HG02884 (cell line): ENCODE data around the gene ODR4.
"Not testable (repeated sequence)": the region's sequence is repeated elsewhere in the genome, so short reads cannot be mapped to it uniquely, and the experiment has no call there.

Experiments used
- ATAC-seq: cut with Tn5 transposase; IDR thresholded peaks from one replicate; pipeline ENCODE4 v1.9.1; 2021; ENCODE audit warnings: mild to moderate bottlenecking, moderate library complexity; ENCODE audit not compliant: unreplicated experiment

Gene ODR4

GRCh38 chr1:186375152-186375928 is at the start of gene ODR4, which contains the start of gene TPR:
ODR4 (plus strand) TSS chr1:186375838; CDS start chr1:186379786, 3,948 bp downstream.
TPR (minus strand) TSS chr1:186375253; CDS start chr1:186375028, 225 bp downstream.
- ATAC-seq: peak; percentile 82

GRCh38 chr1:186326009-186326408 is 49.6 kb upstream of the ODR4 start:
- no peak for ATAC-seq

GRCh38 chr1:186327331-186327730 is 48.3 kb upstream of the ODR4 start:
- no peak for ATAC-seq

GRCh38 chr1:186330758-186331157 is 44.9 kb upstream of the ODR4 start:
- no peak for ATAC-seq

GRCh38 chr1:186337554-186337953 is 38.1 kb upstream of the ODR4 start:
- no peak for ATAC-seq

- no peak for ATAC-seq
Measured at GRCh38 chr1:186340772-186341171, 34.9 kb upstream of the ODR4 start.

GRCh38 chr1:186347837-186348691 is 27.6 kb upstream of the ODR4 start:
- not testable (repeated sequence) for ATAC-seq

- peak; percentile 26 for ATAC-seq
Measured at GRCh38 chr1:186374303-186375151, 1.1 kb upstream of the ODR4 start.

- no peak for ATAC-seq
Measured at GRCh38 chr1:186375929-186376319, 286 bp downstream of the ODR4 start.

- ATAC-seq: no peak
Measured at GRCh38 chr1:186386725-186387383, 11.2 kb downstream of the ODR4 start.

- ATAC-seq: no peak
Measured at GRCh38 chr1:186390925-186391324, 15.3 kb downstream of the ODR4 start.

- ATAC-seq: no peak
Measured at GRCh38 chr1:186391841-186392240, 16.2 kb downstream of the ODR4 start.

- ATAC-seq: not testable (repeated sequence)
Measured at GRCh38 chr1:186392711-186393110, 17.1 kb downstream of the ODR4 start.

GRCh38 chr1:186401446-186401845 is 25.8 kb downstream of the ODR4 start:
- ATAC-seq: not testable (repeated sequence)

- no peak for ATAC-seq
Measured at GRCh38 chr1:186403632-186404031, 28.0 kb downstream of the ODR4 start.

GRCh38 chr1:186404454-186405051 is 28.9 kb downstream of the ODR4 start:
- peak; percentile 49 for ATAC-seq

- ATAC-seq: peak; percentile 56
Measured at GRCh38 chr1:186409091-186409490, 33.5 kb downstream of the ODR4 start.

- ATAC-seq: no peak
Measured at GRCh38 chr1:186413319-186413718, 37.7 kb downstream of the ODR4 start.

GRCh38 chr1:186418503-186418902 is 42.9 kb downstream of the ODR4 start:
- ATAC-seq: no peak

GRCh38 chr1:186420311-186420710 is 44.7 kb downstream of the ODR4 start:
- ATAC-seq: no peak
